AG04449 (cell line): Measurements from ENCODE around the gene EYS.

Experiments used
- CTCF ChIA-PET: fragments of 350-600 bp; formaldehyde crosslinking; extraction: SDS; loops from one replicate; lab custom pipeline; 2021; ENCODE audit warnings: antibody characterized with exemption; lab: Yijun Ruan, JAX
- POLR2A ChIA-PET: fragments of 400-600, 350-600 bp; formaldehyde crosslinking; extraction: SDS; loops from one replicate; lab custom pipeline; 2020; ENCODE audit warnings: antibody characterized with exemption, inconsistent platforms; lab: Yijun Ruan, JAX
- DNase-seq: peaks from one replicate; pipeline ENCODE4 v3.0.0-alpha.2; 2010; ENCODE audit warnings: low read depth, low spot score
- H3K4me3 ChIP-seq: 2 replicates; pipeline ENCODE4 v1.5.1; 2011; ENCODE audit warnings: low read depth, mild to moderate bottlenecking, control low read depth, low read length
- CTCF ChIP-seq: IDR thresholded peaks from one replicate; pipeline ENCODE4 v1.5.1; 2011; ENCODE audit warnings: mild to moderate bottlenecking, moderate library complexity, low read length, control low read depth, inconsistent platforms; ENCODE audit not compliant: insufficient read depth; ENCODE audit errors: missing control alignments

EYS gene

GRCh38 chr6:65059568-65059967, 647.5 kb downstream of the EYS start:
- ChIA-PET CTCF (no interaction called here), POLR2A (no interaction called here)
- TF ChIP-seq CTCF = no peak
- H3K4me3 ChIP-seq = no peak overlapping the region
- DNase-seq = no peak

- ChIA-PET POLR2A (no interaction called here), CTCF (no interaction called here)
- DNase-seq = no peak
- no peak overlapping the region for H3K4me3 ChIP-seq
- no peak for TF ChIP-seq CTCF
Measured at GRCh38 chr6:65055545-65055944, 651.5 kb downstream of the EYS start.

GRCh38 chr6:65052626-65053025, 654.4 kb downstream of the EYS start:
- no peak for TF ChIP-seq CTCF
- DNase-seq = no peak
- CTCF ChIA-PET = no interaction called here
- POLR2A ChIA-PET = no interaction called here
- no peak overlapping the region for H3K4me3 ChIP-seq

GRCh38 chr6:65045801-65046200, 661.2 kb downstream of the EYS start:
- no peak for DNase-seq
- CTCF ChIA-PET = no interaction called here
- POLR2A ChIA-PET = no interaction called here
- no peak overlapping the region for H3K4me3 ChIP-seq
- TF ChIP-seq CTCF = no peak

- TF ChIP-seq CTCF = no peak
- H3K4me3 ChIP-seq = no peak overlapping the region
- POLR2A ChIA-PET = no interaction called here
- no peak for DNase-seq
- CTCF ChIA-PET = no interaction called here
Measured at GRCh38 chr6:65014006-65014405, 693.0 kb downstream of the EYS start.

GRCh38 chr6:65006788-65007187, 700.2 kb downstream of the EYS start:
- TF ChIP-seq CTCF = no peak
- CTCF ChIA-PET = no interaction called here
- no peak for DNase-seq
- POLR2A ChIA-PET = no interaction called here
- no peak overlapping the region for H3K4me3 ChIP-seq
